HEK293 (cell line): ENCODE measurements around the gene RARS1.

Source experiments
- WT1 ChIP-seq: fragments of 450-650 bp; formaldehyde crosslinking; IDR thresholded peaks from 2 replicates; pipeline ENCODE4 v1.5.1; 2016; ENCODE audit warnings: missing biosample characterization, missing genetic modification characterization
- ZNF112 ChIP-seq: fragments of 450-650 bp; formaldehyde crosslinking; IDR thresholded peaks from 2 replicates; pipeline ENCODE4 v1.5.0; 2017; ENCODE audit warnings: missing biosample characterization, missing genetic modification characterization
- ZNF133 ChIP-seq: fragments of 450-650 bp; formaldehyde crosslinking; IDR thresholded peaks from 2 replicates; pipeline ENCODE4 v1.5.1; 2016; ENCODE audit warnings: missing biosample characterization, missing genetic modification characterization
- ZNF23 ChIP-seq: fragments of 450-650 bp; formaldehyde crosslinking; IDR thresholded peaks from 2 replicates; pipeline ENCODE4 v1.5.1; 2016; ENCODE audit warnings: missing biosample characterization, missing genetic modification characterization, borderline replicate concordance
- ZNF24 ChIP-seq: fragments of 450-650 bp; formaldehyde crosslinking; IDR thresholded peaks from 2 replicates; pipeline ENCODE4 v1.5.1; 2016; ENCODE audit warnings: missing biosample characterization, missing genetic modification characterization
- ZNF366 ChIP-seq: fragments of 450-650 bp; formaldehyde crosslinking; conservative IDR thresholded peaks from 2 replicates; pipeline ENCODE4 v1.5.1; 2016; ENCODE audit warnings: missing biosample characterization, missing genetic modification characterization
- TF ChIP-seq, protein P1 (sequence below): fragments of 450-650 bp; formaldehyde crosslinking; IDR thresholded peaks from 2 replicates; pipeline ENCODE4 v1.5.1; 2016; ENCODE audit warnings: missing biosample characterization, missing genetic modification characterization
- TF ChIP-seq, protein P2 (sequence below): fragments of 450-650 bp; formaldehyde crosslinking; IDR thresholded peaks from 2 replicates; pipeline ENCODE4 v1.5.1; 2016; ENCODE audit warnings: missing biosample characterization, missing genetic modification characterization
- TF ChIP-seq, protein P3 (sequence below): fragments of 450-650 bp; formaldehyde crosslinking; IDR thresholded peaks from 2 replicates; pipeline ENCODE4 v1.5.1; 2016; ENCODE audit warnings: missing biosample characterization, missing genetic modification characterization
- TF ChIP-seq, protein P4 (sequence below): fragments of 450-650 bp; formaldehyde crosslinking; IDR thresholded peaks from 2 replicates; pipeline ENCODE4 v1.5.1; 2016; ENCODE audit warnings: missing biosample characterization, missing genetic modification characterization
- TF ChIP-seq, protein P5 (sequence below): fragments of 450-650 bp; formaldehyde crosslinking; IDR thresholded peaks from 2 replicates; pipeline ENCODE4 v1.5.1; 2016; ENCODE audit warnings: missing biosample characterization, missing genetic modification characterization, low read depth

DNA sequence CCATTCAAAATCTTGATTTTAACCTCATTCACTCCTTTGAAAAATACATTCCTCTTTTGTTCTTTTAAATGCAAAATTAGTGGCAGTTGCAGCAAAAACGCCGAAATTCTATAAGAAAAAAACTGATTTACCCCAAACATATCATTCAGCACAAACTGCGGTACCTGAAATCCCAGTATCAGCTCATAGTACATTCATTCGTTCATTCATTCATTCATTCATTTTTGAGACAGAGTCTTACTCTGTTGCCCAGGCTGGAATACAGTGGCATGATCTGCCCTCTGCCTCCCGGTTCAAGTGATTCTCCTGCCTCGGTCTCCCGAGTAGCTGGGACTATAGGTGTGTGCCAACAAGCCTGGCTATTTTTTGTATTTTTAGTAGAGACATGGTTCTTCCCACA is 63.3 kb downstream of the RARS1 start:
- TF ChIP-seq, protein P1, sequence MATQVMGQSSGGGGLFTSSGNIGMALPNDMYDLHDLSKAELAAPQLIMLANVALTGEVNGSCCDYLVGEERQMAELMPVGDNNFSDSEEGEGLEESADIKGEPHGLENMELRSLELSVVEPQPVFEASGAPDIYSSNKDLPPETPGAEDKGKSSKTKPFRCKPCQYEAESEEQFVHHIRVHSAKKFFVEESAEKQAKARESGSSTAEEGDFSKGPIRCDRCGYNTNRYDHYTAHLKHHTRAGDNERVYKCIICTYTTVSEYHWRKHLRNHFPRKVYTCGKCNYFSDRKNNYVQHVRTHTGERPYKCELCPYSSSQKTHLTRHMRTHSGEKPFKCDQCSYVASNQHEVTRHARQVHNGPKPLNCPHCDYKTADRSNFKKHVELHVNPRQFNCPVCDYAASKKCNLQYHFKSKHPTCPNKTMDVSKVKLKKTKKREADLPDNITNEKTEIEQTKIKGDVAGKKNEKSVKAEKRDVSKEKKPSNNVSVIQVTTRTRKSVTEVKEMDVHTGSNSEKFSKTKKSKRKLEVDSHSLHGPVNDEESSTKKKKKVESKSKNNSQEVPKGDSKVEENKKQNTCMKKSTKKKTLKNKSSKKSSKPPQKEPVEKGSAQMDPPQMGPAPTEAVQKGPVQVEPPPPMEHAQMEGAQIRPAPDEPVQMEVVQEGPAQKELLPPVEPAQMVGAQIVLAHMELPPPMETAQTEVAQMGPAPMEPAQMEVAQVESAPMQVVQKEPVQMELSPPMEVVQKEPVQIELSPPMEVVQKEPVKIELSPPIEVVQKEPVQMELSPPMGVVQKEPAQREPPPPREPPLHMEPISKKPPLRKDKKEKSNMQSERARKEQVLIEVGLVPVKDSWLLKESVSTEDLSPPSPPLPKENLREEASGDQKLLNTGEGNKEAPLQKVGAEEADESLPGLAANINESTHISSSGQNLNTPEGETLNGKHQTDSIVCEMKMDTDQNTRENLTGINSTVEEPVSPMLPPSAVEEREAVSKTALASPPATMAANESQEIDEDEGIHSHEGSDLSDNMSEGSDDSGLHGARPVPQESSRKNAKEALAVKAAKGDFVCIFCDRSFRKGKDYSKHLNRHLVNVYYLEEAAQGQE (tag by site-specific recombination): no peak
- TF ChIP-seq ZNF133 (no peak), ZNF23 (no peak), ZNF24 (tag by site-specific recombination) (no peak), ZNF112 (tag by site-specific recombination) (no peak), ZNF366 (tag by site-specific recombination) (no peak), WT1 (tag by site-specific recombination) (no peak)
- TF ChIP-seq, protein P2, sequence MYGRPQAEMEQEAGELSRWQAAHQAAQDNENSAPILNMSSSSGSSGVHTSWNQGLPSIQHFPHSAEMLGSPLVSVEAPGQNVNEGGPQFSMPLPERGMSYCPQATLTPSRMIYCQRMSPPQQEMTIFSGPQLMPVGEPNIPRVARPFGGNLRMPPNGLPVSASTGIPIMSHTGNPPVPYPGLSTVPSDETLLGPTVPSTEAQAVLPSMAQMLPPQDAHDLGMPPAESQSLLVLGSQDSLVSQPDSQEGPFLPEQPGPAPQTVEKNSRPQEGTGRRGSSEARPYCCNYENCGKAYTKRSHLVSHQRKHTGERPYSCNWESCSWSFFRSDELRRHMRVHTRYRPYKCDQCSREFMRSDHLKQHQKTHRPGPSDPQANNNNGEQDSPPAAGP (tag by site-specific recombination): no peak
- TF ChIP-seq, protein P3, sequence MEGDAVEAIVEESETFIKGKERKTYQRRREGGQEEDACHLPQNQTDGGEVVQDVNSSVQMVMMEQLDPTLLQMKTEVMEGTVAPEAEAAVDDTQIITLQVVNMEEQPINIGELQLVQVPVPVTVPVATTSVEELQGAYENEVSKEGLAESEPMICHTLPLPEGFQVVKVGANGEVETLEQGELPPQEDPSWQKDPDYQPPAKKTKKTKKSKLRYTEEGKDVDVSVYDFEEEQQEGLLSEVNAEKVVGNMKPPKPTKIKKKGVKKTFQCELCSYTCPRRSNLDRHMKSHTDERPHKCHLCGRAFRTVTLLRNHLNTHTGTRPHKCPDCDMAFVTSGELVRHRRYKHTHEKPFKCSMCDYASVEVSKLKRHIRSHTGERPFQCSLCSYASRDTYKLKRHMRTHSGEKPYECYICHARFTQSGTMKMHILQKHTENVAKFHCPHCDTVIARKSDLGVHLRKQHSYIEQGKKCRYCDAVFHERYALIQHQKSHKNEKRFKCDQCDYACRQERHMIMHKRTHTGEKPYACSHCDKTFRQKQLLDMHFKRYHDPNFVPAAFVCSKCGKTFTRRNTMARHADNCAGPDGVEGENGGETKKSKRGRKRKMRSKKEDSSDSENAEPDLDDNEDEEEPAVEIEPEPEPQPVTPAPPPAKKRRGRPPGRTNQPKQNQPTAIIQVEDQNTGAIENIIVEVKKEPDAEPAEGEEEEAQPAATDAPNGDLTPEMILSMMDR (tag by site-specific recombination): no peak
- TF ChIP-seq, protein P4, sequence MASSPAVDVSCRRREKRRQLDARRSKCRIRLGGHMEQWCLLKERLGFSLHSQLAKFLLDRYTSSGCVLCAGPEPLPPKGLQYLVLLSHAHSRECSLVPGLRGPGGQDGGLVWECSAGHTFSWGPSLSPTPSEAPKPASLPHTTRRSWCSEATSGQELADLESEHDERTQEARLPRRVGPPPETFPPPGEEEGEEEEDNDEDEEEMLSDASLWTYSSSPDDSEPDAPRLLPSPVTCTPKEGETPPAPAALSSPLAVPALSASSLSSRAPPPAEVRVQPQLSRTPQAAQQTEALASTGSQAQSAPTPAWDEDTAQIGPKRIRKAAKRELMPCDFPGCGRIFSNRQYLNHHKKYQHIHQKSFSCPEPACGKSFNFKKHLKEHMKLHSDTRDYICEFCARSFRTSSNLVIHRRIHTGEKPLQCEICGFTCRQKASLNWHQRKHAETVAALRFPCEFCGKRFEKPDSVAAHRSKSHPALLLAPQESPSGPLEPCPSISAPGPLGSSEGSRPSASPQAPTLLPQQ (tag by site-specific recombination): no peak
- TF ChIP-seq, protein P5, sequence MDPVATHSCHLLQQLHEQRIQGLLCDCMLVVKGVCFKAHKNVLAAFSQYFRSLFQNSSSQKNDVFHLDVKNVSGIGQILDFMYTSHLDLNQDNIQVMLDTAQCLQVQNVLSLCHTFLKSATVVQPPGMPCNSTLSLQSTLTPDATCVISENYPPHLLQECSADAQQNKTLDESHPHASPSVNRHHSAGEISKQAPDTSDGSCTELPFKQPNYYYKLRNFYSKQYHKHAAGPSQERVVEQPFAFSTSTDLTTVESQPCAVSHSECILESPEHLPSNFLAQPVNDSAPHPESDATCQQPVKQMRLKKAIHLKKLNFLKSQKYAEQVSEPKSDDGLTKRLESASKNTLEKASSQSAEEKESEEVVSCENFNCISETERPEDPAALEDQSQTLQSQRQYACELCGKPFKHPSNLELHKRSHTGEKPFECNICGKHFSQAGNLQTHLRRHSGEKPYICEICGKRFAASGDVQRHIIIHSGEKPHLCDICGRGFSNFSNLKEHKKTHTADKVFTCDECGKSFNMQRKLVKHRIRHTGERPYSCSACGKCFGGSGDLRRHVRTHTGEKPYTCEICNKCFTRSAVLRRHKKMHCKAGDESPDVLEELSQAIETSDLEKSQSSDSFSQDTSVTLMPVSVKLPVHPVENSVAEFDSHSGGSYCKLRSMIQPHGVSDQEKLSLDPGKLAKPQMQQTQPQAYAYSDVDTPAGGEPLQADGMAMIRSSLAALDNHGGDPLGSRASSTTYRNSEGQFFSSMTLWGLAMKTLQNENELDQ (tag by site-specific recombination): no peak
